Natural killer cell treated with Interleukin-12 subunit alpha and Interleukin-12 subunit beta and Interleukin-15 and Interleukin-18, amount 100 ng/mL, for 72 hours (primary cell): Measurements from ENCODE around the gene RPL7A. TPM values are rescaled to one million over a fixed set of nuclear protein-coding genes. Genes with fewer than 3 reads are reported as not detected.
A peak's percentile ranks its signal among the peaks of the same experiment; 100 is the strongest.
"Not testable (repeated sequence)": the region's sequence is repeated elsewhere in the genome, so short reads cannot be mapped to it uniquely, and the experiment has no call there.

Source experiments
- ATAC-seq, 2 donors: fragments of 150-1000 bp; cut with Tn5 transposase in 1 of 2; sonication (Bioruptor Pico), chemical (Tn5 transposase) in 1 of 2; 2 replicates each; pipeline ENCODE4 v1.10.0; 2021
- DNase-seq: peaks from one replicate; pipeline ENCODE4 v3.0.0; 2022; ENCODE audit warnings: low spot score
- H3K27ac Mint-ChIP-seq, 2 donors: 1 replicate in 1 of 2; 2 replicates in 1 of 2; pipeline ENCODE4 v1.8.0; 2022; ENCODE audit warnings: mixed read lengths in 2 of 2, mild to moderate bottlenecking in 1 of 2, moderate library complexity in 1 of 2
- H3K27me3 Mint-ChIP-seq, 2 donors: 1 replicate in 1 of 2; 2 replicates in 1 of 2; pipeline ENCODE4 v1.8.0; 2022; ENCODE audit warnings: mixed read lengths in 2 of 2
- H3K36me3 Mint-ChIP-seq: one replicate; pipeline ENCODE4 v1.8.0; 2022; ENCODE audit warnings: mixed read lengths
- H3K4me1 Mint-ChIP-seq, 2 donors: 1 replicate in 1 of 2; 2 replicates in 1 of 2; pipeline ENCODE4 v1.8.0; 2022; ENCODE audit warnings: low read depth in 2 of 2, mixed read lengths in 2 of 2, mild to moderate bottlenecking in 1 of 2
- H3K4me3 Mint-ChIP-seq: one replicate; pipeline ENCODE4 v1.8.0; 2022; ENCODE audit warnings: mixed read lengths
- H3K9me3 Mint-ChIP-seq: 2 replicates; pipeline ENCODE4 v1.8.0; 2022; ENCODE audit warnings: mixed read lengths
- total RNA-seq, 2 donors: library from RNA; stranded (reverse); gene quantifications; one replicate each; pipeline ENCODE4 v1.2.3, GENCODE V29; 2022

The RPL7A gene
- total RNA-seq, 2 donors from 2014 or later, result 1,580 to 1,944 TPM

DNA sequence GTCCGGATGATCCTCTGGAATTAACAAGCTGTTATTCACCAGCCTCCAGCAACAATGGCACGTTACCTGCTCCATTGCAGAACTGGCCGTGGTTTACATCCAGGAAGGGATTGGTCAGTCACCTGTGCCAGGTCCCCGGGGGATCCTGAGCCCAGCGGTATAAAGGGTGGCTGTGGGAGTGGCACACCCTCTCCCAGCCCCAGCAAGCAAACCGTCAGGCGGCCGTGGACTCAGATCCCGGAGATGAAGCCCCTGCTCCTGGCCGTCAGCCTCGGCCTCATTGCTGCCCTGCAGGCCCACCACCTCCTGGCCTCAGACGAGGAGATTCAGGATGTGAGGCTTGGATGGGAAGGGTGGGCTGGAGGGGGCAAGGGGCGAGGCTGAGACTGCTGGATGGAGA lies 30.5 kb upstream of the RPL7A start:
- not testable (repeated sequence) for H3K27me3 Mint-ChIP-seq, H3K4me1 Mint-ChIP-seq, ATAC-seq, H3K4me3 Mint-ChIP-seq, H3K9me3 Mint-ChIP-seq, DNase-seq, H3K27ac Mint-ChIP-seq, H3K36me3 Mint-ChIP-seq

DNA sequence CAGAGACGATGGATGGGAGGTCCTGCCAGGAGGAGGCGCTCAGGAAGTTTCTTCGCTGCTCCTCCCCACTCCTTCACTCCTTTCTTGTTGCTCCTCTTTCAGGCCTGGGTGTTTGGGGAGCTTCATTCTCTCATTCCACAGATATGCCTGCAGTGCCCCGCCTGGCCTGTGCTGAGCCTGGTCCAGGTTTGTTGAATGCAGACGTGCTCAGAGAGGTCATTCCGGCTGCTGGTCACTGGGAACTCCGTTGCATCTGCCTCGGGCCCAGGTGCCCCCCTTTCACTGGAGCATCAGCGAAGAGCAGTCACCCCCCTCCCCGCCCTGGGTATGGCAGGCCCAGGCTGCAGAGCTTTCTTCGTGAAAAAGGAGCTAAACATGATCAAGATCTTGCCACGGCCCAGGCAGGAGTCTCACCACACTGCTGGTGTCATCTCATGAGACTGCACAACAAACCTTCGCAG lies 27.6 kb upstream of the RPL7A start:
- no peak for DNase-seq

DNA sequence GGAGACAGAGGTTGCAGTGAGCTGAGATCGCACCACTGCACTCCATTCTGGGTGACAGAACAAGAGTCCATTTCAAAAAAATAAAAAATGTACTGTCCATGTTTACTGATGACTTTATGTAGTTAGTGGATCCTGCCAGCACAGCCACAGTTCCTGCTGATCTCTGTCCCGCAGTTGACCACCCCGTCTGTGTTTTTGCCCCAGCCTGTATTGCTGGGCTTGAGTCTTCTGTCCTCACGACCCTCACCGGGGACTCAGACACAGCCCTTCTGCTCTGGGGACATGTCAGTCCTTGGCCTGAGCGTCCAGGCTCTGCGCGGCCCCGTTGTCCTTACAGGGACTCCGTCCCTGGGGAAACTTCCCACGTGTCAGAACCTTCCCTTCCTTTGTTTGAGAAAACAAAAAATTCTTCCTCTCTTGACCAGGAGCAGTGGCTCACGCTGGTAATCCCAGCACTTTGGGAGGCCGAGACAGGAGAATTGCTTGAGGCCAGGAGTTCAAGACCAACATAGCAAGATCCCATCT lies 26.5 kb upstream of the RPL7A start:
- no peak overlapping the region for H3K27ac Mint-ChIP-seq
- peaks cover 3% of the 10 kb centered on the region in 2 donors for H3K27me3 Mint-ChIP-seq
- H3K9me3 Mint-ChIP-seq, result no peaks in the 10 kb centered on the region
- no peaks in the 10 kb centered on the region for H3K36me3 Mint-ChIP-seq
- H3K4me1 Mint-ChIP-seq, result peaks cover 0 to 3% of the 10 kb centered on the region in 2 donors
- H3K4me3 Mint-ChIP-seq, result no peak overlapping the region
- DNase-seq, result no peak
- no peak for ATAC-seq

More for the DNA sequence above, 27.6 kb upstream of the RPL7A start:
- H3K27me3 Mint-ChIP-seq, result peaks cover 3 to 10% of the 10 kb centered on the region in 2 donors
- ATAC-seq, result no peak
- H3K9me3 Mint-ChIP-seq, result no peaks in the 10 kb centered on the region
- H3K4me3 Mint-ChIP-seq, result no peak overlapping the region
- H3K27ac Mint-ChIP-seq, result no peak overlapping the region
- H3K4me1 Mint-ChIP-seq, result peaks cover 0 to 3% of the 10 kb centered on the region in 2 donors
- no peaks in the 10 kb centered on the region for H3K36me3 Mint-ChIP-seq

DNA sequence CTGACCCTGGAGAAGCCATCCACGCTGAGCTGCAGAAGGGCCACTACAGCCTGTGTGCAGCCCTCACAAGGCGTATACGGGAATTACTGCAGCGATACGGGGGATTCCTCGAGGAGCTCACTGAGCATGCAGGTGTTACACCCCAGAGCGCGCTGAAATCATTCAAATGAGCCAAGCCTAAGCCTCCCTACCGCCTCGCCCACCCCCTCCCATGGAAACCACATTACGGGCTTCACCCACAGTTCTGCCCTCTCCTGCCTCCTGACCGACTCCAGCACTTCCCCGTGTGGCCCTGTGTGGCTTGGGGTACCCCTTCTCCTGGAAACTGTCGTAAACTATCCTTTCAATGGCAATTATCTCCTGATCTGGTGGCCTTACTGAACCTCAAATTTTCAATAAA lies 25.3 kb upstream of the RPL7A start:
- ATAC-seq (no peak), DNase-seq (no peak)
- Mint-ChIP-seq H3K36me3 (no peaks in the 10 kb centered on the region), H3K27ac (peak overlapping the region in 1 of 2 donors; percentile 51), H3K4me3 (no peak overlapping the region), H3K9me3 (no peaks in the 10 kb centered on the region), H3K27me3 (peaks cover 0 to 3% of the 10 kb centered on the region in 2 donors), H3K4me1 (peaks cover 0 to 3% of the 10 kb centered on the region in 2 donors)

DNA sequence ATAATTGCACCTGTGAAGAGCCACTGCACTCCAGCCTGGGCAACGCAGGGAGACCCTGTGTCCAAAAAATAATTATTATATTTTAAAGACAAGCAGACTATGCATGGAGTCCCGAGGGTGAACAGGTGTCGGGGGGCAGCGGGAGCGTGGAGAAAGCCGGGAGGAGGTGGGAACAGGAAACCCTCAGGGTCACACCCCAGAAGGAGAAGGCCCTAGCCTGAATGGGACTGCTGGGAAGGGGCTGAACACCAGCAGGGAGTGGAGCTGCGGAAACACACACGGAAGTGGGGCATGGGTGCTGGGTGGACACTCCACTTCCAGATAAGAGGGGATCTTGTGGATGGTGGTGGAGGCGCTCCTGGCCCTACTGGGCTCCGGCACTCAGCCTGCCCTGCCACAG lies 24.8 kb upstream of the RPL7A start:
- H3K27me3 Mint-ChIP-seq, result peaks cover 0 to 3% of the 10 kb centered on the region in 2 donors
- no peak for ATAC-seq
- DNase-seq, result no peak
- no peak overlapping the region for H3K27ac Mint-ChIP-seq
- peaks cover 0 to 3% of the 10 kb centered on the region in 2 donors for H3K4me1 Mint-ChIP-seq
- H3K4me3 Mint-ChIP-seq, result no peak overlapping the region
- no peaks in the 10 kb centered on the region for H3K9me3 Mint-ChIP-seq
- H3K36me3 Mint-ChIP-seq, result no peaks in the 10 kb centered on the region

DNA sequence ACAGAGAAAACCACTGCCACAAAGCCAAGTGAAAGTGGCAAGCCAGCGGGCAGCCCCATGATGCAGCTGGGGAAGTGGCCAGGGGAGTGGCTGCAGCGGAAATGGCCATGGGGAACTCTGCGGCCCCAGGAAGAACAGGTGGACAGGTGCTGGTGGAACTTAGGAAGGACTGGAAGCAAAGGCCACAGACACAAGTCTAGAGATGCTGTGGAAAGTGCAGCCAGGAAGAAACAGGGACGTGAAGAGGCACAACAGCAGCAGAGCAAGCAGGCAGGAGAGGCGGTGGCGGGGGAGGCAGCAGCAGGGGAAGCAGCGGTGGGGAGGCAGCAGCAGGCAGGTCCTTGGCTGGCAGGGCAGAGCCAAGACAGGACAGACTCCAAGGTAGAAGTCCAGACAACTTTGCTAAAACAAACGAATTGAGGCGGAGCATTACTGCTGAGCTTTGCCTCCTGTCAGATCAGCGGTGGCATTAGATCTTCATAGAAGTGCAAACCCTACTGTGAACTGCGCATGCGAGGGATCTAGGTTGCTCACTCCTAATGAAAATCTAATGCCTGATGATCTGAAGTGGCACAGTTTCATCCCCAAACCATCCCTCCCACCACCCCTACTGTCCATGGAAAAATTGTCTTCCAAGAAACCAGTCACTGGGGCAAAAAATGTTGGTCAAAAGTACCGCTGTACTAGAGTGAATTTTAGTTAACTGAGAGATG lies 23.9 kb upstream of the RPL7A start:
- H3K27ac Mint-ChIP-seq, result no peak overlapping the region
- H3K4me1 Mint-ChIP-seq, result peaks cover 3 to 6% of the 10 kb centered on the region in 2 donors
- H3K36me3 Mint-ChIP-seq, result no peaks in the 10 kb centered on the region
- DNase-seq, result no peak
- no peak for ATAC-seq
- no peaks in the 10 kb centered on the region for H3K9me3 Mint-ChIP-seq
- H3K4me3 Mint-ChIP-seq, result no peak overlapping the region
- H3K27me3 Mint-ChIP-seq, result peaks cover 0 to 3% of the 10 kb centered on the region in 2 donors

DNA sequence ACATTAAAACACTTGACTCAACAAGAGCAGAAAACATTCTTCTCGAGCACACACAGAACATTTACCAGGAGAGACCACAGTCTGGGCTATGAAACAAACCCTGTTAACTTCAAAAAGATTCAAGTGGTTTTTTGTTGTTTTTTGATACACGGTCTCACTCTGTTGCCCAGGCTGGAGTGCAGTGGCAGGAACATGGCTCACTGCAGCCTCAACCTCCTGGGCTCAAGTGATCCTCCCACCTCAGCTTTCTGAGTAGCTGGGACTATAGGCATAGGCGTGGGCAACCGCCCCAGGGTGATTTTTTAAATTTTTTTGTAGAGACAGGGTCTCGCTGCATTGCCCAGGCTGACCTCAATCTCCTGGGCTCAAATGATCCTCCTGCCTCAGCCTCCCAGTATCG lies 21.0 kb upstream of the RPL7A start:
- not testable (repeated sequence) for H3K4me1 Mint-ChIP-seq, H3K4me3 Mint-ChIP-seq, H3K27me3 Mint-ChIP-seq, H3K9me3 Mint-ChIP-seq, H3K27ac Mint-ChIP-seq, ATAC-seq, DNase-seq, H3K36me3 Mint-ChIP-seq

DNA sequence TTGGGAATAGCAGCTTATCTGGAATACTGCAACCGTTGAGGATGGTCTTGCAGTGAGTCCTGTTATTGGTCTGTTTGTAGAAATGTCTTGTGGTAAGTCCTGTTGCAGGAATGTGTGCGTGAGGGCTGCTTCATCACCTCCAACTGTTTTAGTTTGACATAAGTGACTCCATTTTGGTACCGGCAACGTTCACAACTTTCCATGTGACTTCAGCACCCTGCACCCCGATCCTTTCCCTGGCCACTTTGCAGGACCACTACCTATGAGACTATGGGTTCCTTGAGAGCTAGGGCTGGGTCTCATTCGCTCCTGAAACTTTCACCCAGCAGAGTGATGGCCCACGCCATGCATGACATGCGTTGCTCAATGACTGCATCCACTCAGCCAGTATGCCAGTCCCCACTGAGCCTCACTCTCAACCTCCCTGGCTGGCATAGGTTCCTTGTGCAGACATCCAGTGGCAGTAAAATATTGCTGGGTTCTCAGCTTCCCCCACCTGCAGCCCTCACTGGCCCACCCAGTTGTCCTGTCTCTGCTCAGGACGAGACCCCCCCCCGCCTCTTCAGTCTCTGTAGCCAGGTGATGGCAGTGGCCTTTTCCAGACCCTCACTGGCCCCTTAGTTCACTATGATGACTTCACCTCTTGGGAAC lies 20.1 kb upstream of the RPL7A start:
- DNase-seq (no peak), ATAC-seq (no peak)
- Mint-ChIP-seq H3K36me3 (peaks cover 5% of the 10 kb centered on the region), H3K27ac (no peak overlapping the region), H3K9me3 (no peaks in the 10 kb centered on the region), H3K4me3 (no peak overlapping the region), H3K4me1 (peaks cover 3 to 6% of the 10 kb centered on the region in 2 donors), H3K27me3 (no peaks in the 10 kb centered on the region)

DNA sequence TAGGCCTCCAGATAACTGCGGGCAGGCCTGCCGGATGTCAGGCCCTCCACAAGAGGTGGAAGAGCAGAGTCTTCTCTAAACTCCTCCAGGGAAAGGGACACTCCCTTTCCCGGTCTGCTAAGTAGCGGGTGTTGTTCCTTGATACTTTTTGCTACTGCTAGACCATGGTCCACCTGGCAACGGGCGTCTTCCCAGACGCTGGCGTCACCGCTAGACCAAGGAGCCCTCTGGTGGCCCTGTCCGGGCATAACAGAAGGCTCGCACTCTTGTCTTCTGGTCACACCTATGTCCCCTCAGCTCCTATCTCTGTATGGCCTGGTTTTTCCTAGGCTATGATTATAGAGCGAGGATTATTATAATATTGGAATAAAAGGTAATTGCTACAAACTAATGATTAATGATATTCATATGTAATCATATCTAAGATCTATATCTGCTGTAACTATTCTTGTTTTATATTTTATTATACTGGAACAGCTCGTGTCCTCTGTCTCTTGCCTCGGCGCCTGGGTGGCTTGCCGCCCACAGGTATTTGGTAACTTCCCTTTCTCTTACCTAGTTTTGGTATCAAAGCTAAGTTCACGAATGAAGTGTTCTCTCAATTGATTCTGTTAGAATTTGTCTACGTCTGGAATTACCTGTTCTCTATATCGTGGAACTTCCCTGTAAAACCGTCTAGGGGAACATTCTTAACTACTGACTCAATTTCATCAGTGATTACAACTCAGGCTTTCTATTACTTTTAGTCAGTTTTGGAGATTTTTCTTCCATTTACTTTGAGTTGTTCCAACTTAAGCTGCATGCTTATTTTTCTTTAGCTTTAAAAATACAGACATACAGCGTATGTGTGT lies 18.5 kb upstream of the RPL7A start:
- H3K4me1 Mint-ChIP-seq, result peaks cover 8 to 12% of the 10 kb centered on the region in 2 donors
- not testable (repeated sequence) for H3K27me3 Mint-ChIP-seq, H3K4me3 Mint-ChIP-seq, H3K27ac Mint-ChIP-seq, H3K9me3 Mint-ChIP-seq, DNase-seq, ATAC-seq, H3K36me3 Mint-ChIP-seq

DNA sequence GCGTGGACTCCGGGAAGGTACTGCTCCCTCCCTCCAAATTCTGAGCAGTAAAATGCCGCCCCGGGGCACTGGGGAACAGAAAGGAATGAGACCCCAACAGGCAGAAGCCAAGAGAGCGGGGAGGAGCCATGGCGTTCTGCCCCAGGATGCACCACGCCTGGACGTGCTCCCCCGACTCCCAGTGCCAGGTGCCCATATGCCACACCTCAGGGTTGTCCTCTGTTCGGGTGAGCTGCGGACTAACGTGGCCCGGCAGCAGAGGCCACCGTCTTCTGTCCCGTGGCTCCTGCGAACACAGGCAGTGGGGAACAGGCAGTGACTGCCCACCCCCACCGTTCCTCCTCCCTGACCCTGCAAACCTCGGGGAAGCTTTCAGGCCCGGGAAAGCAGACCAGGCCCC lies 16.8 kb upstream of the RPL7A start:
- Mint-ChIP-seq H3K27me3 (no peaks in the 10 kb centered on the region), H3K9me3 (no peaks in the 10 kb centered on the region), H3K36me3 (peaks cover 5% of the 10 kb centered on the region), H3K27ac (no peak overlapping the region), H3K4me1 (peaks cover 11 to 28% of the 10 kb centered on the region in 2 donors), H3K4me3 (no peak overlapping the region)
- ATAC-seq, result no peak
- DNase-seq, result no peak

DNA sequence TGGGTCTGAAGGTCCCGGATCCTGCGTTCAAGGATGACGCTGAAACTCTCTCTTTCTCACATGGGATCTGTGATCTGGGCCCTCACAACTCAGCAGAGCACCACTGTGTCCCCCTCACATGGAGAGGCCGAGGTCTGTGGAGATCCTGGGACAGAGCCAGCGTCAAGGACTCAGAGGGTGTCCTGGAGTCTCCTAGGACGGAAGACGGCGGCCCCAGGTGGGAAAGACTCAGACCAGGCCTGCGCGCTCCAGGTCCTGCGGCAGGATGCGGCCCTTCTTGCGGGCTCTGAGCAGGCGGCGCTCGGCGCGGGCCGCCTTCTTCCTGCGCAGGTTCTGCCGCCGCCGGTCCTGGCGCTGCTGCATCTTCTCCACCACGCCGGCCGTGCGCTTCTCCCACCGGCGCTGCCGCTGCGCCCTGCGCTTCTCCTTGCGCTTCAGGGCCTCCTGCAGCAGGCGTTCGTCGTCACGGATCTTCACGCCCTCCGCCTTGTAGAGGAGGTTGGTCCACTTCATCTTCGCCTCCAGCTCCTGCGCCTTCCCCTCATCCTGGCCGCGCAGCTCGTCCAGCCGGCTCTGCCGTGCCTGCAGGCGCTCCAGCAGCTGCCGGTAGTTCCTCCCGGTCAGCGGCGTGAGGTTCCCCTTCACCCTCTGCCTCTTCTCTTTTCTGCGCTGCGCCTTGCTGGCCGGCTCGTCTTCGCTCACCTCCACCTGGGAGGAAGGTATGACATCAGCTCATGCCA lies 16.2 kb upstream of the RPL7A start:
- Mint-ChIP-seq H3K27ac (no peak overlapping the region), H3K27me3 (no peaks in the 10 kb centered on the region)

DNA sequence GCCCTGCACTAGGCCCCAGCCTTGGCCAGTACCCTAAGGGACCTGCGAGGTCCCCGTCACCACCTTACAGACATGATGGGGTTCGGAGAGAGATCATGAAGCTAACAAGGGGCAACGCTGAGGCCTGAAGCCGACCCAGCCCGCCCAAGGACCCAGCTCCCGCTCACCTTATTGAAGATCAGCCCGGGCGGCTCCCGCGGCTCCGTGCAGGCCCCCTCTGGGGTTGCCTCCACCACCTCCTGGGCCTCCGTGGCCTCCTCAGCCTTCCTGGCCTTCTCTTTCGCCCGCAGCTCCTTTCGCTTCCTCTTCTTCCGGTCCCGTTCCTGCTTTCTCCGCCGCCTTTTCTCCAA lies 15.7 kb upstream of the RPL7A start:
- no peak for DNase-seq
- Mint-ChIP-seq H3K4me3 (no peak overlapping the region), H3K9me3 (no peaks in the 10 kb centered on the region), H3K27ac (no peak overlapping the region), H3K36me3 (peaks cover 5% of the 10 kb centered on the region), H3K27me3 (no peaks in the 10 kb centered on the region), H3K4me1 (peaks cover 11 to 29% of the 10 kb centered on the region in 2 donors)
- ATAC-seq, result no peak

More for the DNA sequence above, 16.2 kb upstream of the RPL7A start:
- peaks cover 11 to 29% of the 10 kb centered on the region in 2 donors for H3K4me1 Mint-ChIP-seq
- peaks cover 5% of the 10 kb centered on the region for H3K36me3 Mint-ChIP-seq
- ATAC-seq (no peak), DNase-seq (no peak)
- H3K4me3 Mint-ChIP-seq, result no peak overlapping the region
- H3K9me3 Mint-ChIP-seq, result no peaks in the 10 kb centered on the region

DNA sequence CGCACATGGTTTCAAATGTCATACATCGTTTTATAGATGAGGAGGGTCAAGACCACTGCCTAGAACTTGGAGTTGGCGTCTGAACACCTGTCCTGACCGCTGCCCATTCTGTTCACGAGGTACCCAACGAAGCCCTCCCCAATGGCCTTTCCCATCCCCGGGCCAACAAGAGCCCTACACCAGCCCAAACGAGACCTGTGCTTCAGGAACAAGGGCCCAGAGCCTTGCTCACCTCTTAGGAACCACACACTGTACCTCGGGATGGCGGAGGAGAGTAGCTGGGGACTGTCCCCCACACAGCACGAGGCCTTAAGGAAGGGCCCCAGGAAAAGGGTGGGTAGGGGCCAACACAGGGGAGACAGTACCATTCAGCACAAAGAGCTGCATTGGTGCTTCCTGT lies 15.0 kb upstream of the RPL7A start:
- no peak for DNase-seq
- no peak overlapping the region for H3K4me3 Mint-ChIP-seq
- H3K27ac Mint-ChIP-seq, result no peak overlapping the region
- peaks cover 14 to 29% of the 10 kb centered on the region in 2 donors for H3K4me1 Mint-ChIP-seq
- no peak for ATAC-seq
- no peaks in the 10 kb centered on the region for H3K27me3 Mint-ChIP-seq
- H3K9me3 Mint-ChIP-seq, result no peaks in the 10 kb centered on the region
- H3K36me3 Mint-ChIP-seq, result peaks cover 5% of the 10 kb centered on the region
